MM.1S (cell line): ENCODE measurements around the gene ADAMTS13.
A peak's percentile ranks its signal among the peaks of the same experiment; 100 is the strongest.

ENCODE experiments used
- DNase-seq: peaks from one replicate; pipeline ENCODE4 v3.0.0-alpha.2; 2015
- H2AFZ ChIP-seq: fragments of 300-600 bp; sonication (generic); 2 replicates; pipeline ENCODE4 v1.6.0; 2016; ENCODE audit warnings: antibody characterized with exemption, low read length
- H3F3A ChIP-seq: fragments of 300-600 bp; sonication (generic); 2 replicates; pipeline ENCODE4 v1.6.1; 2016; ENCODE audit warnings: mild to moderate bottlenecking, antibody characterized with exemption, low read length, moderate library complexity, mixed read lengths; ENCODE audit not compliant: insufficient read depth
- H3K27ac ChIP-seq: fragments of 300-600 bp; sonication (generic); 2 replicates; pipeline ENCODE4 v1.5.1; 2016; ENCODE audit warnings: mild to moderate bottlenecking, low read length
- H3K27me3 ChIP-seq: fragments of 300-600 bp; sonication (generic); replicated peaks from 2 replicates; pipeline ENCODE4 v1.6.0; 2016; ENCODE audit warnings: low read length; ENCODE audit not compliant: insufficient read depth
- H3K36me3 ChIP-seq: fragments of 300-600 bp; sonication (generic); replicated peaks from 2 replicates; pipeline ENCODE4 v1.6.1; 2016; ENCODE audit warnings: mild to moderate bottlenecking, low read length, mixed read lengths; ENCODE audit not compliant: insufficient read depth
- H3K4me1 ChIP-seq: fragments of 300-600 bp; sonication (generic); 2 replicates; pipeline ENCODE4 v1.6.1; 2016; ENCODE audit warnings: low read length, mixed read lengths
- H3K4me2 ChIP-seq: fragments of 300-600 bp; sonication (generic); 2 replicates; pipeline ENCODE4 v1.6.0; 2016; ENCODE audit warnings: low read depth, low read length
- H3K4me3 ChIP-seq: fragments of 300-600 bp; sonication (generic); 2 replicates; pipeline ENCODE4 v1.5.1; 2016; ENCODE audit warnings: low read length, mixed read lengths
- H3K79me2 ChIP-seq: fragments of 300-600 bp; sonication (generic); 2 replicates; pipeline ENCODE4 v1.6.1; 2016; ENCODE audit warnings: mixed run types, low read length, mixed read lengths
- H3K9ac ChIP-seq: fragments of 300-600 bp; sonication (generic); 2 replicates; pipeline ENCODE4 v1.6.1; 2016; ENCODE audit warnings: low read length, mixed read lengths
- H3K9me2 ChIP-seq: fragments of 300-600 bp; sonication (generic); replicated peaks from 2 replicates; pipeline ENCODE4 v1.6.1; 2016; ENCODE audit warnings: mild to moderate bottlenecking, low read length, mixed read lengths; ENCODE audit not compliant: insufficient read depth
- H3K9me3 ChIP-seq: fragments of 300-600 bp; sonication (generic); replicated peaks from 2 replicates; pipeline ENCODE4 v1.6.1; 2016; ENCODE audit warnings: mild to moderate bottlenecking, low read length, mixed read lengths; ENCODE audit not compliant: insufficient read depth
- H4K20me1 ChIP-seq: fragments of 300-600 bp; sonication (generic); 2 replicates; pipeline ENCODE4 v1.6.1; 2016; ENCODE audit warnings: mild to moderate bottlenecking, low read length, moderate library complexity, mixed read lengths; ENCODE audit not compliant: insufficient read depth
- CTCF ChIP-seq: fragments of 300-600 bp; sonication (generic); IDR thresholded peaks from 2 replicates; pipeline ENCODE4 v1.5.1; 2016; ENCODE audit warnings: antibody characterized with exemption, low read length, mixed read lengths
- EZH2 ChIP-seq: fragments of 300-600 bp; sonication (generic); optimal IDR thresholded peaks from 2 replicates; pipeline ENCODE3; 2017; ENCODE audit warnings: low read depth, mild to moderate bottlenecking, antibody characterized with exemption, low read length, mixed read lengths
- EZH2phosphoT487 ChIP-seq: fragments of 300-600 bp; sonication (generic); IDR thresholded peaks from 2 replicates; pipeline ENCODE4 v1.6.1; 2018; ENCODE audit warnings: antibody characterized with exemption, low read length

The ADAMTS13 gene

DNA sequence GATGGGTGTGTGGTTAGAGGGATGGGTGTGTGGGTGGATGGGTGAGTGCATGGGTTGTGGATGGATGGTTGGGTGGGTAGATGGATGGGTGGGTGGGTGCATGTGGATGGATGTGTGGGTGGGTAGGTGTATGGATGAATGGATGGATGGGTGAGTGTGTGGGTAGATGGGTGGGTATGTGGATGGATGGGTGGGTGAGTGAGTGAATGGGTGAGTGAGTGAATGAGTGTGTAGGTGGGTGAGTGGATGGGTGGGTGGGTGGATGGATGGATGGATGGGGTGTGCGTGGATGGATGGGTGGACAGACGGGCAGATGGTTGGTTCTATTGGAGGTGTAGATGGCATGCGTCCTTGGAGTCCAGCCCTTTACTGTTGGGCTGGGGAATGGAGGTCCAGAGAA, 28.8 kb upstream of the ADAMTS13 start:
- no peaks in the 10 kb centered on the region for H3K9me2 ChIP-seq
- no peaks in the 10 kb centered on the region for H3K4me1 ChIP-seq
- H2AFZ ChIP-seq, result no peak overlapping the region
- H3K4me3 ChIP-seq, result no peak overlapping the region
- H3K9ac ChIP-seq, result no peak overlapping the region
- H4K20me1 ChIP-seq, result no peaks in the 10 kb centered on the region
- no peaks in the 10 kb centered on the region for H3K9me3 ChIP-seq
- H3K79me2 ChIP-seq, result no peaks in the 10 kb centered on the region
- no peak for DNase-seq
- no peak overlapping the region for H3K4me2 ChIP-seq
- H3K36me3 ChIP-seq, result no peaks in the 10 kb centered on the region
- H3F3A ChIP-seq, result no peaks in the 10 kb centered on the region
- TF ChIP-seq CTCF, result no peak
- no peak for TF ChIP-seq EZH2phosphoT487
- TF ChIP-seq EZH2, result no peak
- H3K27me3 ChIP-seq, result peaks cover 67% of the 10 kb centered on the region
- H3K27ac ChIP-seq, result no peak overlapping the region

GRCh38 chr9:133394687-133395271, 27.4 kb upstream of the ADAMTS13 start:
- Histone ChIP-seq H3K36me3 (no peaks in the 10 kb centered on the region), H3K9me2 (no peaks in the 10 kb centered on the region), H4K20me1 (no peaks in the 10 kb centered on the region), H3F3A (no peaks in the 10 kb centered on the region), H3K27me3 (peaks cover 58% of the 10 kb centered on the region), H2AFZ (no peak overlapping the region), H3K79me2 (no peaks in the 10 kb centered on the region), H3K4me1 (no peaks in the 10 kb centered on the region), H3K9me3 (no peaks in the 10 kb centered on the region), H3K4me2 (no peak overlapping the region), H3K4me3 (no peak overlapping the region), H3K9ac (no peak overlapping the region), H3K27ac (no peak overlapping the region)
- TF ChIP-seq CTCF (no peak), EZH2 (no peak), EZH2phosphoT487 (no peak)
- no peak for DNase-seq

DNA sequence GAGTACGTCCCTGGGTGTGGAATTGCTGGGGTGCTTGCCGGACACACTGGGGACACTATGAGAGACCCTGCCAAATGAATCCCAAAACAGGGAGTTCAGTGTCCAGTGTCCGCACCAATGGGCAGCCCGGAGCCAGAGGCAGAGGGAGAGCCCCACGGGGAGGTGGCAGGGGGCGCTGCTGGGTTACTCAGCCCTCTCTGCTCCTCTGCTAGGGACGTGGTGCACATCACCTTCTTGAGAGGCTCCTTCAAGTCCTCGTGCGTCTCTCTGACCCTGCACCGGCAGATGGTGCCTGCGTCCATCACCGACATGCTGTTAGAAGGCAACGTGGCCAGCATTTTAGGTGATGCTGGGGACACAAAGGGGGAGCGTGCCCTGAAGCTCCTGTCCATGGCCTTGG, 25.2 kb upstream of the ADAMTS13 start:
- no peaks in the 10 kb centered on the region for H3F3A ChIP-seq
- H3K4me2 ChIP-seq, result no peak overlapping the region
- H3K4me1 ChIP-seq, result no peaks in the 10 kb centered on the region
- H3K36me3 ChIP-seq, result no peaks in the 10 kb centered on the region
- H3K9me2 ChIP-seq, result no peaks in the 10 kb centered on the region
- H3K9ac ChIP-seq, result no peak overlapping the region
- no peak overlapping the region for H2AFZ ChIP-seq
- no peaks in the 10 kb centered on the region for H3K9me3 ChIP-seq
- H3K79me2 ChIP-seq, result no peaks in the 10 kb centered on the region
- H3K27me3 ChIP-seq, result peaks cover 45% of the 10 kb centered on the region
- no peak overlapping the region for H3K27ac ChIP-seq
- no peaks in the 10 kb centered on the region for H4K20me1 ChIP-seq
- no peak overlapping the region for H3K4me3 ChIP-seq
- no peak for DNase-seq
- TF ChIP-seq EZH2 (no peak), EZH2phosphoT487 (no peak), CTCF (peak; percentile 23; the same call in 1 of the 2 replicates)
